ENCODE results near the gene TRIM26. TPM values are rescaled to one million over a fixed set of nuclear protein-coding genes. Genes with fewer than 3 reads are reported as not detected.

TRIM26 gene
- total and polyA plus RNA-seq, 2 of the 13 experiments (the other 11 are each of a cell fraction or from before 2014, with no cell fraction given) = 27.1 to 38.7 TPM

- TF ChIP-seq ZNF609 (CRISPR knock-in tag; IDR thresholded peaks at IDR 0.05; ENCODE audit: borderline replicate concordance) = no peak
- no peak for TF ChIP-seq NFE2L1 (CRISPR knock-in tag; IDR thresholded peaks at IDR 0.05; ENCODE audit: borderline replicate concordance)
- no peak; the same call in 1 of the 2 replicates for TF ChIP-seq ETS1 (CRISPR knock-in tag; IDR thresholded peaks at IDR 0.05)
- peak; percentile 64 for TF ChIP-seq ASH2L (IDR thresholded peaks at IDR 0.05; ENCODE audit: insufficient read length, low read depth, low read length)
- TF ChIP-seq ZNF614 (CRISPR knock-in tag; IDR thresholded peaks at IDR 0.05; ENCODE audit: borderline replicate concordance) = no peak
- no peak for TF ChIP-seq KMT2A (CRISPR knock-in tag; IDR thresholded peaks at IDR 0.05)
- no peak for TF ChIP-seq FOXC1 (CRISPR knock-in tag; IDR thresholded peaks at IDR 0.05; ENCODE audit: borderline replicate concordance)
- TF ChIP-seq ZNF235 (CRISPR knock-in tag; IDR thresholded peaks at IDR 0.05; ENCODE audit: borderline replicate concordance) = no peak
- no peak for TF ChIP-seq NFATC3 (CRISPR knock-in tag; IDR thresholded peaks at IDR 0.05)
- peak; percentile 54; the same call in 1 of the 2 replicates for TF ChIP-seq THAP8 (CRISPR knock-in tag; IDR thresholded peaks at IDR 0.05; ENCODE audit: borderline replicate concordance)
- no peak for TF ChIP-seq ZMYM3 (CRISPR knock-in tag; IDR thresholded peaks at IDR 0.05)
- no peak for TF ChIP-seq ZFP36 (IDR thresholded peaks at IDR 0.05; ENCODE audit: borderline replicate concordance, low read depth, low read length, partially characterized antibody)
- peak; percentile 76; the same call in 1 of the 2 replicates for TF ChIP-seq ELF4 (CRISPR knock-in tag; IDR thresholded peaks at IDR 0.05; ENCODE audit: borderline replicate concordance)
- peak; percentile 6; the same call in 1 of the 2 replicates for TF ChIP-seq TFDP2 (CRISPR knock-in tag; IDR thresholded peaks at IDR 0.05)
- no peak for TF ChIP-seq FOXM1 (CRISPR knock-in tag; IDR thresholded peaks at IDR 0.05)
- TF ChIP-seq SMAD3 (CRISPR knock-in tag; IDR thresholded peaks at IDR 0.05) = no peak; the same call in 1 of the 2 replicates
- TF ChIP-seq ZNF652 (CRISPR knock-in tag; IDR thresholded peaks at IDR 0.05; ENCODE audit: borderline replicate concordance, low read depth) = no peak
- TF ChIP-seq ZNF598 (CRISPR knock-in tag; IDR thresholded peaks at IDR 0.05; ENCODE audit: borderline replicate concordance) = no peak
- TF ChIP-seq WIZ (CRISPR knock-in tag; IDR thresholded peaks at IDR 0.05) = no peak
- no peak for TF ChIP-seq KDM3A (CRISPR knock-in tag; IDR thresholded peaks at IDR 0.05; ENCODE audit: low read depth)
- TF ChIP-seq ZFP82 (CRISPR knock-in tag; IDR thresholded peaks at IDR 0.05; ENCODE audit: borderline replicate concordance) = no peak
These were observed 406 bp upstream of the TRIM26 start (continued) for GRCh38 chr6:30213667-30213956.
